Sigmoid colon (tissue), 7 donors: ENCODE results near the gene NDUFA7. TPM values are rescaled to one million over a fixed set of nuclear protein-coding genes. Genes with fewer than 3 reads are reported as not detected.
"Not testable (repeated sequence)": the region's sequence is repeated elsewhere in the genome, so short reads cannot be mapped to it uniquely, and the experiment has no call there.

Experiments used
- DNase-seq: peaks from one replicate; pipeline ENCODE4 v3.0.0-alpha.2; 2019
- H3K27ac ChIP-seq, 4 donors: fragments of 200-600 bp; sonication (generic); one replicate each; pipeline ENCODE4 v1.5.1; 2016 to 2019; ENCODE audit warnings: mild to moderate bottlenecking in 1 of 4
- H3K27me3 ChIP-seq, 3 donors: fragments of 200-600 bp; sonication (generic); one replicate each; pipeline ENCODE4 v1.5.1; 2019; ENCODE audit warnings: mild to moderate bottlenecking in 1 of 3
- H3K36me3 ChIP-seq, 4 donors: fragments of 200-600 bp; sonication (generic); one replicate each; pipeline ENCODE4 v1.5.1; 2016 to 2019
- H3K4me1 ChIP-seq, 4 donors: fragments of 200-600 bp; sonication (generic); one replicate each; pipeline ENCODE4 v1.5.1; 2017 to 2019
- H3K4me3 ChIP-seq, 4 donors: fragments of 200-600 bp; sonication (generic); one replicate each; pipeline ENCODE4 v1.5.1; 2017 to 2019; ENCODE audit warnings: mild to moderate bottlenecking in 2 of 4, moderate library complexity in 1 of 4
- H3K9me3 ChIP-seq, 4 donors: fragments of 200-600 bp in 3 of 4; sonication (generic) in 3 of 4; one replicate each; pipeline versions ENCODE4 v1.5.1 to v1.6.1; 2013 to 2019
- EP300 ChIP-seq, 4 donors: sonication (generic); formaldehyde crosslinking; IDR thresholded peaks; one replicate each; pipeline ENCODE4 v1.6.1; 2017; ENCODE audit warnings: antibody characterized with exemption in 4 of 4
- POLR2A ChIP-seq, 2 donors: fragments of 450-650 bp; IDR thresholded peaks; one replicate each; pipeline ENCODE4 v1.6.1; 2016; ENCODE audit warnings: antibody characterized with exemption in 2 of 2, mild to moderate bottlenecking in 2 of 2, moderate library complexity in 2 of 2
- POLR2AphosphoS5 ChIP-seq, 4 donors: sonication (generic); formaldehyde crosslinking; IDR thresholded peaks; one replicate each; pipeline ENCODE4 v1.6.1; 2017; ENCODE audit warnings: antibody characterized with exemption in 4 of 4
- WGBS, 2 donors: extraction: QIAGEN DNeasy Blood & Tissue Kit; methylation state at CpG; one replicate each; pipeline ENCODE4 v1.1.7; 2013; 5-methylcytosine and 5-hydroxymethylcytosine counted together
- intact Hi-C: fragments of 100-400 bp; cut with DNase I; formaldehyde crosslinking; loops from one replicate; pipeline ENCODE4 v1.15.1; 2023
- polyA plus RNA-seq, 3 donors: library from polyadenylated mRNA; stranded (reverse); fragments of 200-250 nt; gene quantifications; one replicate each; pipeline ENCODE4 v1.2.3, GENCODE V29; 2013
- total RNA-seq, 4 donors: library from RNA; depleted of rRNA; stranded (reverse); fragments of >200 nt; gene quantifications; one replicate each; pipeline ENCODE4 v1.1.0, GENCODE V29; 2016
- TF ChIP-seq, protein P1 (sequence below), 4 experiments: fragments of 450-650 bp in 3 of 4; fragments of 200-600 bp in 1 of 4; IDR thresholded peaks; one replicate each; pipeline ENCODE4 v1.5.1; 2016 to 2019; ENCODE audit warnings: antibody characterized with exemption in 4 of 4, mild to moderate bottlenecking in 3 of 4, moderate library complexity in 2 of 4
- donor health status: healthy with polysubstance abuse.
- donor health status: Bipolar disorder and iron deficiency.
- donor health status: healthy.

The NDUFA7 gene
- total and polyA plus RNA-seq, 7 donors, result 21.0 to 146 (median 35.5) TPM

DNA sequence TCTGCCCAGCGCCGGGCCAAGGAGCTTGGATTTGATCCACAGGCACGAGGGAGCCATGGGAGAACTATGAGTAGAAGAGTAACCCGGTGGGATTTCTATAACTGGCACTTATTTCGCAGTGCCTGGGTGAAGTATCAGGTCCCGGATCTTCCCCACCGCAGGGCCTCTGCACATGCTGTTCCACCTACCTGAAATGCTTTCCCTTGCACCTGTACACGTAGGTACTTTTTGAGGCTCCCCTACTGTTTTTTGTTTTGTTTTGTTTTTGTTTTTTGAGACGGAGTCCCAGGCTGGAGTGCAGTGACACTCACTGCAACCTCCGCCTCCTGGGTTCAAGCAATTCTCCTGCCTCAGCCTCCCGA lies 22.3 kb upstream of the NDUFA7 start:
- 32 to 45% methylated on average over 11 of the region's 11 CpGs for WGBS, 2 donors
- peak overlapping the region in 1 of 4 donors; percentile 81 for H3K27ac ChIP-seq
- TF ChIP-seq, protein P1, sequence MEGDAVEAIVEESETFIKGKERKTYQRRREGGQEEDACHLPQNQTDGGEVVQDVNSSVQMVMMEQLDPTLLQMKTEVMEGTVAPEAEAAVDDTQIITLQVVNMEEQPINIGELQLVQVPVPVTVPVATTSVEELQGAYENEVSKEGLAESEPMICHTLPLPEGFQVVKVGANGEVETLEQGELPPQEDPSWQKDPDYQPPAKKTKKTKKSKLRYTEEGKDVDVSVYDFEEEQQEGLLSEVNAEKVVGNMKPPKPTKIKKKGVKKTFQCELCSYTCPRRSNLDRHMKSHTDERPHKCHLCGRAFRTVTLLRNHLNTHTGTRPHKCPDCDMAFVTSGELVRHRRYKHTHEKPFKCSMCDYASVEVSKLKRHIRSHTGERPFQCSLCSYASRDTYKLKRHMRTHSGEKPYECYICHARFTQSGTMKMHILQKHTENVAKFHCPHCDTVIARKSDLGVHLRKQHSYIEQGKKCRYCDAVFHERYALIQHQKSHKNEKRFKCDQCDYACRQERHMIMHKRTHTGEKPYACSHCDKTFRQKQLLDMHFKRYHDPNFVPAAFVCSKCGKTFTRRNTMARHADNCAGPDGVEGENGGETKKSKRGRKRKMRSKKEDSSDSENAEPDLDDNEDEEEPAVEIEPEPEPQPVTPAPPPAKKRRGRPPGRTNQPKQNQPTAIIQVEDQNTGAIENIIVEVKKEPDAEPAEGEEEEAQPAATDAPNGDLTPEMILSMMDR (IDR thresholded peaks at IDR 0.05), result no peak
- TF ChIP-seq POLR2A (IDR thresholded peaks at IDR 0.05) (no peak), POLR2AphosphoS5 (IDR thresholded peaks at IDR 0.05) (no peak), EP300 (IDR thresholded peaks at IDR 0.05) (no peak)
- H3K4me1 ChIP-seq, result peaks cover 0 to 13% (median 8%) of the 10 kb centered on the region in 4 donors
- peaks cover 13 to 42% (median 40%) of the 10 kb centered on the region in 3 donors for H3K27me3 ChIP-seq
- H3K9me3 ChIP-seq, result no peaks in the 10 kb centered on the region
- H3K36me3 ChIP-seq, result no peaks in the 10 kb centered on the region
- no peak for DNase-seq
- H3K4me3 ChIP-seq, result peak overlapping the region in 3 of 4 donors; percentile 39 to 49 (median 47)
- intact Hi-C loops, result no loop called here

DNA sequence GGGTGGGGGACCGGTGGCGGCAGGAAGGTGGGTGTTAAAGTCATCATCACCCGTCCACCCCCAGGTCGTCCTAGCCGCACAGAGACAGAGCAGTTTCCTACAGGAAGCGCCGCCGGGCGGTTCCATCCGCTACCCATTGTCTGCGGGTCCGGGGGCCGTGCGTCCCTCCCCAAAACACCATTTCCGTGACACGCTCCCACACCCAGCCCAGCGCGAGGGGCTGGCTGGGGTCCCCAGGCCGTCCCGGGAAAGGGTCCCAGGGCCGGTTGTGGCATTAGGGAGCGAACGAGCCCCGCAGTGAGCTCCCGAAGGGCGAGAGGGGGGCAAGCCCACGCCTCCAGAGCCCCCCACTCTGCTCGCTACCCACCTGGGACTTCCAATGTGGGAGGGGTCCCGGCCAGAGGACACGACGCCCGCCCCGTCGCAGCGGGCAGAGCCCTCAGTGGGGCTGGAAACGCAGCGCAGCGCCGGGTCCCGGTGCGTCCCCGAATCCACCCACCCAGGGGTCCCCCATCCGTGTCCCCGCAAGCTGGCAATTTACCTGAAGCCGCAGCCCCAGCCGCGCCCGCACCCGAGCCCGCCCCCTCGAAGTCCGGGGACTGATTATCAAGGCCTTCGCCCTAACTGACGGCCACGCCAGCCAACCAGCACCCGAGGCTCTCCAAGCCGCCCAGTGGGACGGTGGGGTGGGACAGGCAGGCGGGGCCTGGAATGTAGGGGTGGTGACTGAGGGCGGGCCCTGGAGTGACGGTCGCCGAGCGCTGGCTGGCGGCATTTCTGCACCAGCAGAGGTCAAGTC lies 21.7 kb upstream of the NDUFA7 start, which contains the start of gene KANK3:
TSS of gene KANK3 (minus strand) at position 579 of the 799 bp plus-strand sequence. CDS start 5,434 bp downstream, outside the sequence.
- Histone ChIP-seq H3K27me3 (peaks cover 13 to 44% (median 40%) of the 10 kb centered on the region in 3 donors), H3K4me3 (peak within 1 kb of the TSS; percentile 34 to 49 (median 43)), H3K9me3 (no peaks in the 10 kb centered on the region), H3K4me1 (peaks cover 0 to 13% (median 8%) of the 10 kb centered on the region in 4 donors), H3K27ac (peak within 1 kb of the TSS; percentile 46 to 81 (median 63)), H3K36me3 (no peaks in the 10 kb centered on the region)
- whole genome bisulfite sequencing, 2 donors, result 2 to 5% methylated on average over 65 of the region's 65 CpGs
- intact Hi-C loops, result no loop called here
- TF ChIP-seq, protein P1 (IDR thresholded peaks at IDR 0.05), result no peak
- TF ChIP-seq POLR2AphosphoS5 (IDR thresholded peaks at IDR 0.05), result peak; percentile 52 to 81 (median 68)
- no peak for TF ChIP-seq EP300 (IDR thresholded peaks at IDR 0.05)
- no peak for TF ChIP-seq POLR2A (IDR thresholded peaks at IDR 0.05)
- DNase-seq, result peak; percentile 95

DNA sequence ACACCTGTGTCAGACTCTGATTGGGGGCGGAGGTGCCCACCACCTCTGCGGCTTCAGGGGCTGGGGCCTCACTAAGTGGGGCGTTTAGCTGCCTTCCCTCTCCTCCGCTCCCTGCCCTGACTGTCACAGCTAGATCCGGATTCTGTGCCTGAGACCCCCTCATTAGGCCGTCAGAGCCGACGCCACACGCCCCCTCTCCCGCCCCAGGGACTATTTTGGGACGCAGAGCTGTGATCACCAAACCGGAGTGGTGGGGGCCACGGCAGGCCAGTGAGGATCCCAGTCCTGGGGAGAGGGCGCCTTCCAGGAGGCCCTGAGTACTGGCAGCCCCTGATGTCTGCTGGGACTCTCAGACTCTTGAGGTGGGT lies 21.1 kb upstream of the NDUFA7 start:
- Histone ChIP-seq H3K36me3 (no peaks in the 10 kb centered on the region), H3K9me3 (no peaks in the 10 kb centered on the region), H3K4me3 (peak overlapping the region; percentile 34 to 49 (median 43)), H3K27me3 (peaks cover 13 to 50% (median 42%) of the 10 kb centered on the region in 3 donors), H3K4me1 (peaks cover 0 to 13% (median 8%) of the 10 kb centered on the region in 4 donors), H3K27ac (peak overlapping the region in 3 of 4 donors; percentile 45 to 81 (median 60))
- no peak for DNase-seq
- WGBS, 2 donors, result 34 to 47% methylated on average over 14 of the region's 14 CpGs
- TF ChIP-seq EP300 (IDR thresholded peaks at IDR 0.05), result no peak
- TF ChIP-seq POLR2AphosphoS5 (IDR thresholded peaks at IDR 0.05), result no peak
- no peak for TF ChIP-seq POLR2A (IDR thresholded peaks at IDR 0.05)
- TF ChIP-seq, protein P1 (IDR thresholded peaks at IDR 0.05), result no peak
- intact Hi-C loops, result no loop called here

DNA sequence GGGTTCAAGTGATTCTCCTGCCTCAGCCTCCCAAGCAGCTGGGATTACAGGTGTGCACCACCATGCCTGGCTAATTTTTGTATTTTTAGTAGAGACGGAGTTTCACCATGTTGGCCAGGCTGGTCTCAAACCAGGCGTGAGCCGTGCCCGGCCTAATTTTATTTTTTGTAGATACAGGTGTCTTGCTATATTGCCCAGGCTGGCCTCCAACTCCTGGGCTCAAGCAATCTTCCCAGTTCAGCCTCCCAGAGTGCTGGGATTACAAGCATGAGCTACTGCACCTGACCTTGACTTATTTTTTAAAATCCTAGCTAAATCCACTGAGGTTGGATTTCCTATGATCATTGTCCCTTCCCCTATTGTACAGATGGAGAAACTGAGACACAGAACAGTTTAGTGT lies 20.3 kb upstream of the NDUFA7 start:
- H3K9me3 ChIP-seq, DNase-seq, intact Hi-C loops, H3K4me3 ChIP-seq, H3K36me3 ChIP-seq: not testable (repeated sequence)
- Histone ChIP-seq H3K27me3 (peaks cover 13 to 58% (median 44%) of the 10 kb centered on the region in 3 donors), H3K27ac (peak overlapping the region in 3 of 4 donors; percentile 10 to 81 (median 45)), H3K4me1 (peaks cover 0 to 13% (median 8%) of the 10 kb centered on the region in 4 donors)
- 74 to 90% methylated on average over 4 of the region's 4 CpGs for WGBS, 2 donors

DNA sequence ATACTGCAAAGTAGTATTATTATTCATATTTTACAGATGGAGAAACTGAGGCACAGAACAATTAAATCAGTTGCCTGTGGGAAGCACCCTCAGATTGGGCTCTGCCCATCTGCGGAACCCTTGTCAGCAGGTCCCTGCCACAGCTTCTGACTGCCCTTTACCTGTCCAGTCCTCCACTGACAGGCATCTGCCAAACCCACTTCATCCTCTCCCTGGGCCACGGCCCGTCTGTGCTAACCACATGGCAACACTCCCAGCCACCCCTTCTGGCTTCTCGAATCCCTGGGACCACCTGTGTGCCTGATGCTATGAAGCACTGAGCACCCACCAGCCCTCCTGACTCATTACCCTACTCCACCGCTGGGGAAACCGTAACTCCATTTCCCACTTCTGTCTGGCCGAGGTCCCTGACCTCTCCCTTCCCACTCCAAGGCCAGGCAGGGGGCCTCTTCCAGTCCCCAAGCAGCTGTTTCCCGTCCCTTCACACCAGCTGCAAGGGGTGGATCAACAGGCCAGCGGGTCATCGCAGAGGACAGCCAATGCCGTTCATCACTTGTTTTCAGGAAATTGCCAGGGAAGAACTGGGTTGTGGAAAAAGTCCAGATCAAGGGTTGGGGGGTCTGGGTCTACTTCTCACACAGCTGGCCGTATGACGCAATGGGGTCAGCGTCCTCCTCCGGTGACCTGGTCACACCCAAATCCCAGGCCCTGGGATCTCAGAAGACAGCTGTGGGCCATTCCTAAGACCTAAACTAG lies 19.3 kb upstream of the NDUFA7 start:
- WGBS, 2 donors, result 12 to 17% methylated on average over 15 of the region's 15 CpGs
- H3K9me3 ChIP-seq, result no peaks in the 10 kb centered on the region
- peaks cover 17 to 66% (median 50%) of the 10 kb centered on the region in 3 donors for H3K27me3 ChIP-seq
- no peaks in the 10 kb centered on the region for H3K36me3 ChIP-seq
- intact Hi-C loops, result no loop called here
- TF ChIP-seq POLR2A (IDR thresholded peaks at IDR 0.05) (no peak), EP300 (IDR thresholded peaks at IDR 0.05) (peak in 1 of 4 donors; percentile 14), POLR2AphosphoS5 (IDR thresholded peaks at IDR 0.05) (peak; percentile 34 to 76 (median 65))
- TF ChIP-seq, protein P1 (IDR thresholded peaks at IDR 0.05), result peak in 1 of 4 experiments; percentile 12
- peaks cover 0 to 16% (median 9%) of the 10 kb centered on the region in 4 donors for H3K4me1 ChIP-seq
- peak overlapping the region in 2 of 4 donors; percentile 10 to 81 for H3K27ac ChIP-seq
- H3K4me3 ChIP-seq, result no peak overlapping the region
- peak; percentile 87 for DNase-seq
